ENCODE data around the gene DNAH10.

DNAH10 gene

DNA sequence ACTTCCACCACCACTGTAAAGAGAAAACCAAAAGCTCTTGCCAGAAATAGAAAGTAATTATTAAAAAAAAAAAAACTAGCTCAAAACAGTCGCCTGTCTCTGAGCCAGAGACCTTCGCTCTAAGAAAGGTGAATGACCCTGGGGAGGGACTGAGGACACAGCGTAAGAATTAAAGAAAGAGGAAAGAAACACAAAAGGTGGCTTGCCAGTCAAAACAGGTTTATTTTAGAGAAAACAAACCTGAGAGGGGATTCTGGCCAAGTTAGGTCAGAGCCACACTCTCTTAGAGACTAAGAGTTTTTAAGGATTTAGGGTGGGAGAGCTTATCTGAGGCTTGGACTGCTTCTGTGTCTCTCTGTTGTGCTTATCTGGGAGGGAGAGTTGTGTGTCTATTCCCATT, 66.0 kb downstream of the DNAH10 start:
- TF ChIP-seq, protein P1, sequence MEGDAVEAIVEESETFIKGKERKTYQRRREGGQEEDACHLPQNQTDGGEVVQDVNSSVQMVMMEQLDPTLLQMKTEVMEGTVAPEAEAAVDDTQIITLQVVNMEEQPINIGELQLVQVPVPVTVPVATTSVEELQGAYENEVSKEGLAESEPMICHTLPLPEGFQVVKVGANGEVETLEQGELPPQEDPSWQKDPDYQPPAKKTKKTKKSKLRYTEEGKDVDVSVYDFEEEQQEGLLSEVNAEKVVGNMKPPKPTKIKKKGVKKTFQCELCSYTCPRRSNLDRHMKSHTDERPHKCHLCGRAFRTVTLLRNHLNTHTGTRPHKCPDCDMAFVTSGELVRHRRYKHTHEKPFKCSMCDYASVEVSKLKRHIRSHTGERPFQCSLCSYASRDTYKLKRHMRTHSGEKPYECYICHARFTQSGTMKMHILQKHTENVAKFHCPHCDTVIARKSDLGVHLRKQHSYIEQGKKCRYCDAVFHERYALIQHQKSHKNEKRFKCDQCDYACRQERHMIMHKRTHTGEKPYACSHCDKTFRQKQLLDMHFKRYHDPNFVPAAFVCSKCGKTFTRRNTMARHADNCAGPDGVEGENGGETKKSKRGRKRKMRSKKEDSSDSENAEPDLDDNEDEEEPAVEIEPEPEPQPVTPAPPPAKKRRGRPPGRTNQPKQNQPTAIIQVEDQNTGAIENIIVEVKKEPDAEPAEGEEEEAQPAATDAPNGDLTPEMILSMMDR (IDR thresholded peaks at IDR 0.05; ENCODE audit: low read depth, low read length, missing control alignments), result no peak
- in situ Hi-C loops (cut with HindIII; ENCODE audit: low sequenced_read_pairs), result no loop called here
- DNase-seq (ENCODE audit: low read depth), result no peak
- no peak overlapping the region for H3K4me3 ChIP-seq (ENCODE audit: low read depth, low read length)

DNA sequence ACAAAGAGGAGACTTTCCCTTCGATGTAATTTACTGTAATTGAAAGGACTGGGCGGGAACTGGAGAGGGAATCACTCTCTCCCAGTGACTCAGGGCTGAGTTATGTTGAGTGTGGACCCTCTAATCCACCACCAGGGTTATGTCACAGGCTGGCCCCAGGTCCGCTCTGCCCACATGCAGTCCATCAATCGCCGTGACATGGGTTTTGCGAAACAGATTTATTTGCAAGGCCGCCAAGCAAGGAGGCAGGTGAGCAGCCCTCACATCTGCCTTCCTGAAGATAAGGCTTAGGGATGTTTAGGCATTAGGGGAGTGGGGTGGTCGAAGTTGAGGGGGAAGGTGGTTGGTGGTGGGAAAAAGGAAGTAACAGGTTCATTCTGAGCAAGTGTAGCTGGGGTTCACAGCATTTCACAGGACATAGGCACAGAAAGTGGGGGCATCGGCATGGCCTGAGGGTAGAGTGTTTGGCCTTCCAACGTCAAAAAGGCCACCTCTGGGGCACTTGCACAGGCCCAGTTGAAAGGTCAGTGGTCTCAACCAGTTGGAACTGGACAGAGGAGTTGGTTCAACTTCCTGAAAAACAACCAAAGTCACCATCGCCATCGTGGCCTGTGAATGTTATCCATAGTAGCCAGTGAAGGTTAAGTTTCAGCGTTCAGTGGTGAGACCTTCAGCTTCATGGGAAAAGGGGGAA, 66.9 kb downstream of the DNAH10 start:
- no peak for DNase-seq (ENCODE audit: low read depth)
- no peak overlapping the region for H3K4me3 ChIP-seq (ENCODE audit: low read depth, low read length)
- in situ Hi-C loops (cut with HindIII; ENCODE audit: low sequenced_read_pairs), result no loop called here
- TF ChIP-seq, protein P1 (IDR thresholded peaks at IDR 0.05; ENCODE audit: low read depth, low read length, missing control alignments), result no peak

DNA sequence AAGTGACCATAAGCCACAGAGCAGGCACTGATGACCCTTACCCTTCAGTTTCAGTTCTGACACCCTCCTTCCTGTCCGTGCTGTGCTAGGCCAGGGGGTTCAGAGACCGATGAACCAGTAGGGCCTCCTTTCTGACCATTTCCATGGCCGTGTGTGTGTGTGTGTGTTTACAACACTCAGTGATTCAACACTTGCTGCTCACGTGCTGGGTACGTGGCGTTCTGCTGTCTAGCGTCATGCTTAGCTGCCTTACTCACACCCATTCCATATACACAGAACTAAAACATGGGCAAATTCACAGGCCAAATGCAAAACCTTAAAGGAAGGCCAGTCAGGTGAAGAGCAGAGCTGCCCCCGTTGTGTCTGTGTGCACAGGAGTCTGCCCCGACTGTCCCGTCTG, 67.5 kb downstream of the DNAH10 start:
- no peak for DNase-seq (ENCODE audit: low read depth)
- H3K4me3 ChIP-seq (ENCODE audit: low read depth, low read length), result no peak overlapping the region
- TF ChIP-seq, protein P1 (IDR thresholded peaks at IDR 0.05; ENCODE audit: low read depth, low read length, missing control alignments), result no peak
- in situ Hi-C loops (cut with HindIII; ENCODE audit: low sequenced_read_pairs), result no loop called here

DNA sequence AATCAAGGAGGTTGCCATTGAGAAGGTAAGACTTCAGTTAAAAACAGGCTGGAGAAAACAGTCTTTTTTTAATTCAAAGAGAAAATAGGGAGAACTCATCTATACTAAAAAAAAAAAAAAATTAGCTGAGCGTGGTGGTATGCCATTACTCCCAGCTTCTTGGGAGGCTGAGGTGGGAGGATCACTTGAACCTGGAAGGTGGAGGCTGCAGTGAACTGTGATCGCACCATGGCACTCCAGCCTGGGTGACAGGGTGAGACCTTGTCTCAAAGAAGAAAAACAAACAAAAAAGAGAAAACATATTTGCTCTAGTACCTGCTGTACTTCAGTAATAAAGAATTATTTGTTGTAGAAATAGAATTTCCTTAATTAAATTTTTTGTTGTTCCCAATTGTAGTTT, 68.6 kb downstream of the DNAH10 start:
- TF ChIP-seq, protein P1 (IDR thresholded peaks at IDR 0.05; ENCODE audit: low read depth, low read length, missing control alignments), result no peak
- H3K4me3 ChIP-seq (ENCODE audit: low read depth, low read length), result no peak overlapping the region
- DNase-seq (ENCODE audit: low read depth), result no peak
- in situ Hi-C loops (cut with HindIII; ENCODE audit: low sequenced_read_pairs), result no loop called here

DNA sequence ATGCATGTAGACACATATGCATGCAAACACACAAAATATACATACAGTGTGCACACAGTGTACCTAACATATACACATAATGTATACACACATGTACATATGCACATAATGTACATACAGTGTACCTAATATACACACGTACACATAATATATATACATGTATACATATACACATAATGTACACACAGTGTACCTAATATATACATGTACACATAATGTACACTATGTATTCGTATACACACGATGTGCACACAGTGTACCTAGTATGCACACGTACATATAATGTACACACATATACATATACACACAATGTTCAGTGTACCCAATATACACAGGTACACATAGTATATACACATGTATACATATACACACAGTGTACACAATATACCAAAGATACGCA, 70.0 kb downstream of the DNAH10 start:
- H3K4me3 ChIP-seq (ENCODE audit: low read depth, low read length), result no peak overlapping the region
- in situ Hi-C loops (cut with HindIII; ENCODE audit: low sequenced_read_pairs), result no loop called here
- DNase-seq (ENCODE audit: low read depth), result no peak
- TF ChIP-seq, protein P1 (IDR thresholded peaks at IDR 0.05; ENCODE audit: low read depth, low read length, missing control alignments), result no peak

DNA sequence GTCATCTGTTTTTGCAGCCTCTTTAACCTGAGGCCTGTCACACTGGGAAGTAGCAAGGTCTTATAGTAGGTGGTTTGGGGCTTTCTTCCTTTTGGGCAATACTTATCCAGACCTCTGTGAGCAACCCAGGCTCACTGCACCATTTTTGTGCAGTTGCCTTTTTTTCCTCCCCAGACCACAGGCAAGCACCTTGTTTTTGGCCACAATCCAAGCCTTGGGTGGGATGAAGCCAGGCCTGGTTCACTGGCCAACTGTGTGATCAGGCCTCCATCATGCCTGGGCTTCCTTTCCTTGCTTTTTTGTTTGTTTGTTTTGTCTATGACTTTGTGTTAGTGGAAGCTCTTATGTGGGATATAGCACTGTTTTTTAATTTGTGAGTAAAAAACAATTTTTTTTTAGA, 71.7 kb downstream of the DNAH10 start:
- in situ Hi-C loops (cut with HindIII; ENCODE audit: low sequenced_read_pairs), result no loop called here
- no peak overlapping the region for H3K4me3 ChIP-seq (ENCODE audit: low read depth, low read length)
- TF ChIP-seq, protein P1 (IDR thresholded peaks at IDR 0.05; ENCODE audit: low read depth, low read length, missing control alignments), result no peak
- no peak for DNase-seq (ENCODE audit: low read depth)
